ENCODE data around the gene IL10RA. TPM values are rescaled to one million over a fixed set of nuclear protein-coding genes. Genes with fewer than 3 reads are reported as not detected.

IL10RA gene
- total and polyA plus RNA-seq, 9 of the 15 experiments (the other 6 are each of a cell fraction or from before 2014, with no cell fraction given): 0.17 to 17.3 (median 2.9) TPM

GRCh38 chr11:118027694-118028093 lies 41.5 kb downstream of the IL10RA start:
- intact Hi-C loops (cut with micrococcal nuclease) (no loop called here), in situ Hi-C loops (cut with MboI) (no loop called here)
- WGBS (ENCODE audit: insufficient coverage, low coverage, missing lambda C conversion rate): 62% methylated on average over 4 of the region's 4 CpGs
- Histone ChIP-seq H3K27me3 (ENCODE audit: control insufficient read depth in 2 of 2, insufficient read depth in 2 of 2, low read length in 2 of 2) (no peaks in the 10 kb centered on the region), H3K27ac (ENCODE audit: extremely low read depth, low read depth, low read length) (no peak overlapping the region), H3K36me3 (ENCODE audit: control insufficient read depth, insufficient read depth, low read length) (no peaks in the 10 kb centered on the region), H3K9me3 (replicated peaks; ENCODE audit: control insufficient read depth, insufficient read depth, low read depth, low read length) (no peaks in the 10 kb centered on the region), H2AFZ (ENCODE audit: low read depth, low read length) (peak overlapping the region; percentile 68), H3K4me3 (no peak overlapping the region), H3K9ac (ENCODE audit: insufficient read depth in 1 of 2, low read depth in 2 of 2, low read length in 2 of 2) (no peak overlapping the region; a peak in 1 of 4 replicates), H3K9me1 (ENCODE audit: control insufficient read depth, insufficient read depth, low read length) (no peaks in the 10 kb centered on the region), H3K4me1 (replicated peaks in 1 of 2; ENCODE audit: control insufficient read depth in 2 of 2, insufficient read depth in 2 of 2, low read length in 2 of 2) (no peaks in the 10 kb centered on the region), H4K20me1 (replicated peaks; ENCODE audit: control insufficient read depth, insufficient read depth, low read length) (no peaks in the 10 kb centered on the region), H3K79me2 (ENCODE audit: control insufficient read depth, insufficient read depth, low read length) (no peaks in the 10 kb centered on the region), H3K4me2 (ENCODE audit: insufficient read depth, low read length) (no peak overlapping the region)
- CTCF ChIA-PET (ENCODE audit: low intra/inter-chr PET ratio): no interaction called here
- no peak for DNase-seq (ENCODE audit: extremely low read depth in 1 of 4, low spot score in 3 of 4)
- POLR2A ChIA-PET: no interaction called here
- peak; percentile 42; the same call in 1 of the 2 replicates for TF ChIP-seq NFIC (IDR thresholded peaks at IDR 0.05)
- TF ChIP-seq TFE3 (CRISPR knock-in tag; IDR thresholded peaks at IDR 0.05): no peak
- no peak for TF ChIP-seq ASH1L (IDR thresholded peaks at IDR 0.05; ENCODE audit: borderline replicate concordance, low read depth, partially characterized antibody)
- TF ChIP-seq PKNOX1 (IDR thresholded peaks at IDR 0.05): peak; percentile 48
- peak in 2 of 3 experiments; percentile 12 to 22; a peak in 1 of 6 replicates for TF ChIP-seq CTCF (IDR thresholded peaks at IDR 0.05 in 2 of 3, conservative IDR thresholded peaks at IDR 0.05 in 1 of 3; ENCODE audit: insufficient read depth in 2 of 3, low read depth in 1 of 3, low read length in 3 of 3)
- TF ChIP-seq TFAM (CRISPR knock-in tag; conservative IDR thresholded peaks at IDR 0.05): no peak
- peak; percentile 66 for TF ChIP-seq CEBPG (CRISPR knock-in tag; IDR thresholded peaks at IDR 0.05)
- TF ChIP-seq CEBPG (tag; conservative IDR thresholded peaks at IDR 0.05 in 1 of 2, IDR thresholded peaks at IDR 0.05 in 1 of 2): no peak
- BruUV-seq (replicated peaks): no TSS peak
- peak; percentile 75 for ATAC-seq
- FAIRE-seq: peak; percentile 65
